Embryonic facial prominence (tissue), 1 donor: ENCODE data around the gene TTYH2.

Experiments
- DNase-seq: peaks from one replicate; pipeline ENCODE4 v3.0.0-alpha.2; 2016; ENCODE audit errors: extremely low spot score

TTYH2 gene

GRCh38 chr17:74235911-74236371, 22.6 kb downstream of the TTYH2 start:
- no peak for DNase-seq

- DNase-seq = no peak
Measured at GRCh38 chr17:74237321-74237720, 23.9 kb downstream of the TTYH2 start.

- DNase-seq = no peak
Measured at GRCh38 chr17:74239172-74239571, 25.8 kb downstream of the TTYH2 start.

GRCh38 chr17:74240618-74241205, 27.3 kb downstream of the TTYH2 start:
- DNase-seq = peak; percentile 56

GRCh38 chr17:74241431-74241830, 28.1 kb downstream of the TTYH2 start:
- DNase-seq = no peak

- no peak for DNase-seq
Measured at GRCh38 chr17:74241847-74242246, 28.5 kb downstream of the TTYH2 start.

GRCh38 chr17:74243013-74243755, 29.8 kb downstream of the TTYH2 start:
- no peak for DNase-seq

- no peak for DNase-seq
Measured at GRCh38 chr17:74244128-74244527, 30.8 kb downstream of the TTYH2 start.

- no peak for DNase-seq
Measured at GRCh38 chr17:74244548-74244947, 31.2 kb downstream of the TTYH2 start.

GRCh38 chr17:74245145-74245831, 31.9 kb downstream of the TTYH2 start:
- DNase-seq = no peak

GRCh38 chr17:74245871-74246270, 32.5 kb downstream of the TTYH2 start:
- DNase-seq = no peak

- no peak for DNase-seq
Measured at GRCh38 chr17:74249590-74250270, 36.4 kb downstream of the TTYH2 start.

- no peak for DNase-seq
Measured at GRCh38 chr17:74250324-74250995, 37.1 kb downstream of the TTYH2 start.

GRCh38 chr17:74251051-74251450, 37.7 kb downstream of the TTYH2 start:
- no peak for DNase-seq

- DNase-seq = no peak
Measured at GRCh38 chr17:74251569-74251968, 38.2 kb downstream of the TTYH2 start.

- no peak for DNase-seq
Measured at GRCh38 chr17:74252211-74252610, 38.8 kb downstream of the TTYH2 start.

- DNase-seq = no peak
Measured at GRCh38 chr17:74253036-74253435, 39.7 kb downstream of the TTYH2 start.

- DNase-seq = no peak
Measured at GRCh38 chr17:74257311-74257710, 43.9 kb downstream of the TTYH2 start.

- DNase-seq = no peak
Measured at GRCh38 chr17:74259667-74260524, 46.5 kb downstream of the TTYH2 start.

GRCh38 chr17:74260525-74260850, 47.1 kb downstream of the TTYH2 start:
- no peak for DNase-seq

- no peak for DNase-seq
Measured at GRCh38 chr17:74262601-74263000, 49.2 kb downstream of the TTYH2 start.
